Vagina (tissue), 2 donors: ENCODE measurements around the gene NFATC2. TPM values are rescaled to one million over a fixed set of nuclear protein-coding genes. Genes with fewer than 3 reads are reported as not detected.

Experiments used
- DNase-seq, 2 donors: peaks; one replicate each; pipeline ENCODE4 v3.0.0-alpha.2; 2017; ENCODE audit errors: extremely low spot score in 2 of 2
- H3K27ac ChIP-seq: fragments of 200-600 bp; sonication (generic); one replicate; pipeline ENCODE4 v1.5.1; 2019
- H3K27me3 ChIP-seq: fragments of 200-600 bp; sonication (generic); one replicate; pipeline ENCODE4 v1.5.1; 2019
- H3K36me3 ChIP-seq, 2 donors: fragments of 200-600 bp; sonication (generic); one replicate each; pipeline ENCODE4 v1.5.1; 2017 to 2019
- H3K4me1 ChIP-seq: fragments of 200-600 bp; sonication (generic); one replicate; pipeline ENCODE4 v1.5.1; 2019
- H3K4me3 ChIP-seq, 2 donors: fragments of 200-600 bp; sonication (generic); 1 replicate in 1 of 2; 2 replicates in 1 of 2; pipeline ENCODE4 v1.5.1; 2016 to 2019
- H3K9me3 ChIP-seq: fragments of 200-600 bp; sonication (generic); one replicate; pipeline ENCODE4 v1.5.1; 2019
- POLR2A ChIP-seq, 2 donors: fragments of 450-650 bp; IDR thresholded peaks; one replicate each; pipeline ENCODE4 v1.6.1; 2017; ENCODE audit warnings: antibody characterized with exemption in 2 of 2, mild to moderate bottlenecking in 2 of 2, moderate library complexity in 2 of 2
- POLR2AphosphoS5 ChIP-seq, 2 donors: sonication (generic); formaldehyde crosslinking; IDR thresholded peaks; one replicate each; pipeline ENCODE4 v1.9.0; 2017; ENCODE audit warnings: antibody characterized with exemption in 2 of 2, mild to moderate bottlenecking in 2 of 2, low read depth in 1 of 2; ENCODE audit not compliant: insufficient read depth in 1 of 2
- intact Hi-C: fragments of 100-400 bp; cut with DNase I; formaldehyde crosslinking; loops from one replicate; pipeline ENCODE4 v1.15.1; 2023
- total RNA-seq: library from RNA; depleted of rRNA; stranded (reverse); fragments of >200 nt; gene quantifications from one replicate; pipeline ENCODE4 v1.2.3, GENCODE V29; 2016
- TF ChIP-seq, protein P1 (sequence below), 3 experiments: fragments of 450-650 bp in 2 of 3; fragments of 200-600 bp in 1 of 3; sonication (generic) in 1 of 3; IDR thresholded peaks; one replicate each; pipeline ENCODE4 v1.5.1; 2017 to 2019; ENCODE audit warnings: antibody characterized with exemption in 3 of 3, mild to moderate bottlenecking in 2 of 3, moderate library complexity in 2 of 3

The NFATC2 gene
- total RNA-seq, 1 donor from 2014 or later, result 7.4 TPM

DNA sequence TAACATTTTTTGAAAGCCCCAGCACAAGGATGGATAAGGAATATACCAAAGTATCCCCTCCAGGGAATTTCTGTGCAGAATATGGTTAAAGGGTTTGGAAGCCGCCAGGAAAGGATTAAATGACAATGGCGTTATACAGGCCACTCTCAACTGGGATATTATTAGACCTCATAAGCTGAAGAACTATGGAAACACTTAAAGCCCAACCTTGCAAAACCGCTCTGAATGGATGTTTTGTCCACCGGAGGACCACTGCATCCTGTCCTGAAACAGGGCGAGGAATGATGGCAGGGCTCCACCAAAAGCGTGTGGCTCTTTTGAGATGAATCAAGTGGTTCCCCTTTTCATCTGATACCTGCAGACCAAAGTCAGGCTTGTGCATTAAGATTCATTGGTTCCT is 32.4 kb downstream of the NFATC2 start:
- intact Hi-C loops, result no loop called here
- H3K27me3 ChIP-seq, result no peaks in the 10 kb centered on the region
- no peak overlapping the region for H3K4me3 ChIP-seq
- no peaks in the 10 kb centered on the region for H3K4me1 ChIP-seq
- peaks cover 0 to 4% of the 10 kb centered on the region in 2 donors for H3K36me3 ChIP-seq
- no peak for DNase-seq
- H3K9me3 ChIP-seq, result no peaks in the 10 kb centered on the region
- H3K27ac ChIP-seq, result no peak overlapping the region
- TF ChIP-seq POLR2A (IDR thresholded peaks at IDR 0.05), result no peak
- TF ChIP-seq, protein P1, sequence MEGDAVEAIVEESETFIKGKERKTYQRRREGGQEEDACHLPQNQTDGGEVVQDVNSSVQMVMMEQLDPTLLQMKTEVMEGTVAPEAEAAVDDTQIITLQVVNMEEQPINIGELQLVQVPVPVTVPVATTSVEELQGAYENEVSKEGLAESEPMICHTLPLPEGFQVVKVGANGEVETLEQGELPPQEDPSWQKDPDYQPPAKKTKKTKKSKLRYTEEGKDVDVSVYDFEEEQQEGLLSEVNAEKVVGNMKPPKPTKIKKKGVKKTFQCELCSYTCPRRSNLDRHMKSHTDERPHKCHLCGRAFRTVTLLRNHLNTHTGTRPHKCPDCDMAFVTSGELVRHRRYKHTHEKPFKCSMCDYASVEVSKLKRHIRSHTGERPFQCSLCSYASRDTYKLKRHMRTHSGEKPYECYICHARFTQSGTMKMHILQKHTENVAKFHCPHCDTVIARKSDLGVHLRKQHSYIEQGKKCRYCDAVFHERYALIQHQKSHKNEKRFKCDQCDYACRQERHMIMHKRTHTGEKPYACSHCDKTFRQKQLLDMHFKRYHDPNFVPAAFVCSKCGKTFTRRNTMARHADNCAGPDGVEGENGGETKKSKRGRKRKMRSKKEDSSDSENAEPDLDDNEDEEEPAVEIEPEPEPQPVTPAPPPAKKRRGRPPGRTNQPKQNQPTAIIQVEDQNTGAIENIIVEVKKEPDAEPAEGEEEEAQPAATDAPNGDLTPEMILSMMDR (IDR thresholded peaks at IDR 0.05), result no peak
- TF ChIP-seq POLR2AphosphoS5 (IDR thresholded peaks at IDR 0.05; ENCODE audit: insufficient read depth in 1 of 2, low read depth in 1 of 2), result no peak

DNA sequence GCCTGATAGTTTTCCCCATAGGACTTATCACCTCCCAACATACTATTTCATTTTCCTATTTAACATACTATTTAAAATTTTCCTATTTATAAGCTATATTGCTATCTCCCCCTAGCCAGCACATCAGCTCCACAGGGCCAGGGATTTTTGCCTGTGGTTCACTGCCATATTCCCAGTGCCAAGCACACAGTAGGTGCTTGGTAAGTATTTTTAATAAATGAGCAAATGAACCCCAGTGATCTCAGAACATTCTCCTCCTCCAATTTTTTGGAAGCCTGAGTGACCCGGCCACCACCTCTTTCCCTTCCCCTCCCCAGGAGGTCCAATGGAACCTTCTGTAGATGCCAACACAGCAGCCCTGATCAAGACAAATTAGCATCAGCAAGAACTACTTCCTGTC is 33.3 kb downstream of the NFATC2 start:
- Histone ChIP-seq H3K4me3 (no peak overlapping the region), H3K27me3 (no peaks in the 10 kb centered on the region), H3K9me3 (no peaks in the 10 kb centered on the region), H3K4me1 (no peaks in the 10 kb centered on the region), H3K36me3 (no peaks in the 10 kb centered on the region), H3K27ac (no peak overlapping the region)
- DNase-seq, result no peak
- TF ChIP-seq, protein P1 (IDR thresholded peaks at IDR 0.05), result no peak
- TF ChIP-seq POLR2A (IDR thresholded peaks at IDR 0.05), result no peak
- TF ChIP-seq POLR2AphosphoS5 (IDR thresholded peaks at IDR 0.05; ENCODE audit: insufficient read depth in 1 of 2, low read depth in 1 of 2), result no peak
- intact Hi-C loops, result no loop called here

- no peaks in the 10 kb centered on the region for H3K36me3 ChIP-seq
- DNase-seq, result no peak
- no peak overlapping the region for H3K4me3 ChIP-seq
- H3K4me1 ChIP-seq, result no peaks in the 10 kb centered on the region
- H3K27ac ChIP-seq, result no peak overlapping the region
- no peaks in the 10 kb centered on the region for H3K9me3 ChIP-seq
- intact Hi-C loops, result no loop called here
- TF ChIP-seq POLR2A (IDR thresholded peaks at IDR 0.05) (no peak), POLR2AphosphoS5 (IDR thresholded peaks at IDR 0.05; ENCODE audit: insufficient read depth in 1 of 2, low read depth in 1 of 2) (no peak)
- TF ChIP-seq, protein P1 (IDR thresholded peaks at IDR 0.05), result no peak
- H3K27me3 ChIP-seq, result no peaks in the 10 kb centered on the region
Measured at GRCh38 chr20:51508780-51509179, 33.7 kb downstream of the NFATC2 start.

DNA sequence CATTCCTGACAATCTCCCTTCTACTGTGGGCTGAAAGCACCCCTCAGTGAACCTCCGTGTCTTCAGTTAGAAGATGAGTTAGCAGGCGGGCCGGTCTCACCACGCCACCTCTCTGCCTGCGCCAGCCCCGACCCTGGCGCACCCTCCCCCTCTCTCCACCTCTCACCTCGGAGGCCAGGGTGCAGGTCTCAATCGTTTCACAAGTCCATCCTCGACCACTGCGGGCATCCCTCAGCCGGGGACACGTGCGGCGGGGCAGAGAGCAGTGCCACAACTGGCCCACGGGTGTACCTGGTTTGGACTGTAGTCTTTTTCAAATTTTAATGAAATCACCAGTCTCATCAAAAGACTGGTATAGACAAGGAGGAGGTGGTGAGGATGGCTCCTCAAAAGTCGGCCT is 34.4 kb downstream of the NFATC2 start:
- Histone ChIP-seq H3K27ac (no peak overlapping the region), H3K27me3 (no peaks in the 10 kb centered on the region), H3K36me3 (no peaks in the 10 kb centered on the region), H3K4me3 (no peak overlapping the region), H3K4me1 (no peaks in the 10 kb centered on the region), H3K9me3 (no peaks in the 10 kb centered on the region)
- TF ChIP-seq POLR2AphosphoS5 (IDR thresholded peaks at IDR 0.05; ENCODE audit: insufficient read depth in 1 of 2, low read depth in 1 of 2) (no peak), POLR2A (IDR thresholded peaks at IDR 0.05) (no peak)
- TF ChIP-seq, protein P1 (IDR thresholded peaks at IDR 0.05), result no peak
- no peak for DNase-seq
- intact Hi-C loops, result no loop called here

- Histone ChIP-seq H3K27me3 (no peaks in the 10 kb centered on the region), H3K36me3 (no peaks in the 10 kb centered on the region), H3K4me3 (no peak overlapping the region), H3K9me3 (no peaks in the 10 kb centered on the region), H3K27ac (no peak overlapping the region), H3K4me1 (no peaks in the 10 kb centered on the region)
- intact Hi-C loops, result no loop called here
- TF ChIP-seq, protein P1 (IDR thresholded peaks at IDR 0.05), result no peak
- no peak for TF ChIP-seq POLR2A (IDR thresholded peaks at IDR 0.05)
- TF ChIP-seq POLR2AphosphoS5 (IDR thresholded peaks at IDR 0.05; ENCODE audit: insufficient read depth in 1 of 2, low read depth in 1 of 2), result no peak
- no peak for DNase-seq
Measured at GRCh38 chr20:51507216-51508036, 35.1 kb downstream of the NFATC2 start.
